GM19035 (cell line): ENCODE data around the gene PACS1.
"Not testable (repeated sequence)": the region's sequence is repeated elsewhere in the genome, so short reads cannot be mapped to it uniquely, and the experiment has no call there.

Source experiments
- ATAC-seq: cut with Tn5 transposase; IDR thresholded peaks from one replicate; pipeline ENCODE4 v1.9.1; 2021; ENCODE audit not compliant: unreplicated experiment

PACS1 gene

GRCh38 chr11:66107600-66108510 is 37.8 kb downstream of the PACS1 start:
- ATAC-seq = no peak

GRCh38 chr11:66109294-66109693 is 39.2 kb downstream of the PACS1 start:
- no peak for ATAC-seq

GRCh38 chr11:66111158-66111557 is 41.1 kb downstream of the PACS1 start:
- no peak for ATAC-seq

GRCh38 chr11:66112041-66112491 is 42.0 kb downstream of the PACS1 start:
- ATAC-seq = no peak

- ATAC-seq = no peak
Observed at GRCh38 chr11:66112601-66113499, 42.8 kb downstream of the PACS1 start.

GRCh38 chr11:66114957-66115356 is 44.9 kb downstream of the PACS1 start:
- not testable (repeated sequence) for ATAC-seq

GRCh38 chr11:66115638-66116301 is 45.7 kb downstream of the PACS1 start:
- ATAC-seq = peak; percentile 63

- ATAC-seq = no peak
Observed at GRCh38 chr11:66116576-66117361, 46.7 kb downstream of the PACS1 start.

GRCh38 chr11:66118847-66119246 is 48.8 kb downstream of the PACS1 start:
- no peak for ATAC-seq

- ATAC-seq = no peak
Observed at GRCh38 chr11:66119348-66120133, 49.5 kb downstream of the PACS1 start.

- ATAC-seq = no peak
Observed at GRCh38 chr11:66121466-66121865, 51.4 kb downstream of the PACS1 start.

- ATAC-seq = no peak
Observed at GRCh38 chr11:66123902-66124301, 53.8 kb downstream of the PACS1 start.

- no peak for ATAC-seq
Observed at GRCh38 chr11:66124564-66124963, 54.5 kb downstream of the PACS1 start.

- peak; percentile 57 for ATAC-seq
Observed at GRCh38 chr11:66126064-66126463, 56.0 kb downstream of the PACS1 start.

GRCh38 chr11:66126808-66127555 is 56.9 kb downstream of the PACS1 start:
- peak; percentile 66 for ATAC-seq

GRCh38 chr11:66130978-66131377 is 60.9 kb downstream of the PACS1 start:
- ATAC-seq = no peak

GRCh38 chr11:66131937-66132632 is 62.0 kb downstream of the PACS1 start:
- no peak for ATAC-seq

GRCh38 chr11:66133216-66133775 is 63.2 kb downstream of the PACS1 start:
- ATAC-seq = no peak
